NT2/D1 (cell line): ENCODE measurements around the gene AP3B1.

Experiments used
- DNase-seq: peaks from one replicate; pipeline ENCODE4 v3.0.0-alpha.2; 2011; ENCODE audit warnings: low read depth, low spot score
- H3K27me3 ChIP-seq: 2 replicates; pipeline ENCODE4 v1.6.0; 2011; ENCODE audit warnings: mild to moderate bottlenecking; ENCODE audit not compliant: insufficient read length, insufficient read depth
- H3K36me3 ChIP-seq: 2 replicates; pipeline ENCODE4 v1.6.1; 2011; ENCODE audit warnings: mild to moderate bottlenecking, low read length, mixed read lengths; ENCODE audit not compliant: insufficient read depth, insufficient read length
- H3K4me1 ChIP-seq: 2 replicates; pipeline ENCODE4 v1.5.1; 2011; ENCODE audit not compliant: insufficient read depth, insufficient read length
- H3K4me3 ChIP-seq: 2 replicates; pipeline ENCODE4 v1.5.1; 2011; ENCODE audit warnings: low read depth; ENCODE audit not compliant: insufficient read length
- H3K9ac ChIP-seq: 2 replicates; pipeline ENCODE4 v1.6.0; 2011; ENCODE audit warnings: low read depth; ENCODE audit not compliant: insufficient read length
- H3K9me3 ChIP-seq: 2 replicates; pipeline ENCODE4 v1.5.1; 2011; ENCODE audit warnings: mild to moderate bottlenecking, low read length; ENCODE audit not compliant: insufficient read depth
- SUZ12 ChIP-seq: IDR thresholded peaks from 2 replicates; pipeline ENCODE4 v1.6.1; 2011; ENCODE audit not compliant: insufficient read length, insufficient read depth; ENCODE audit errors: extremely low read depth
- YY1 ChIP-seq: IDR thresholded peaks from 2 replicates; pipeline ENCODE4 v1.6.1; 2011; ENCODE audit not compliant: insufficient read length, insufficient read depth
- ZNF274 ChIP-seq: IDR thresholded peaks from 2 replicates; pipeline ENCODE4 v1.6.1; 2011; ENCODE audit warnings: mild to moderate bottlenecking, low read depth, low read length

Gene AP3B1

DNA sequence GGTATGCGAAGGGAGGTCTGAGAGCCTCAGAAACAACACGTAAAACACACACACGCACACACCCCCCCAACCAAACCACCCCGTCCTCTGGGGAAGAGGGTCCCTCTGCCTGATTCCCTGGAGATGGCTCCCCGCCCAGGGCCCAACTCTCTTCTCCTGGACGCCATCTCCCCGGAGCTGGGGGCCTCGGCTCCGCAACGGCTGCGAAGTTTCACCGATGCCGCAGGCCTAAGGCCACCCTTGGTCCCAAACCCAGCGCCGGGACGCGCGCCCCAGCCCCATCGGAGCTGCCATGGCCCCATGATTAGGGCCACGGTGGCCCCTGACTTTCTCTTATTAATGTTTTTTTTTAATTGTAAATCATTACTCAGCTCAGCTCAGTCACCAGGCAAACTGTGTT lies 337.0 kb downstream of the AP3B1 start:
- H3K9ac ChIP-seq: peak overlapping the region; percentile 50
- H3K4me1 ChIP-seq: peaks cover 7% of the 10 kb centered on the region
- H3K27me3 ChIP-seq: peaks cover 82% of the 10 kb centered on the region
- peak overlapping the region; percentile 18 for H3K4me3 ChIP-seq
- DNase-seq: no peak
- H3K9me3 ChIP-seq: no peaks in the 10 kb centered on the region
- TF ChIP-seq ZNF274 (no peak), YY1 (no peak), SUZ12 (no peak)
- H3K36me3 ChIP-seq: no peaks in the 10 kb centered on the region

DNA sequence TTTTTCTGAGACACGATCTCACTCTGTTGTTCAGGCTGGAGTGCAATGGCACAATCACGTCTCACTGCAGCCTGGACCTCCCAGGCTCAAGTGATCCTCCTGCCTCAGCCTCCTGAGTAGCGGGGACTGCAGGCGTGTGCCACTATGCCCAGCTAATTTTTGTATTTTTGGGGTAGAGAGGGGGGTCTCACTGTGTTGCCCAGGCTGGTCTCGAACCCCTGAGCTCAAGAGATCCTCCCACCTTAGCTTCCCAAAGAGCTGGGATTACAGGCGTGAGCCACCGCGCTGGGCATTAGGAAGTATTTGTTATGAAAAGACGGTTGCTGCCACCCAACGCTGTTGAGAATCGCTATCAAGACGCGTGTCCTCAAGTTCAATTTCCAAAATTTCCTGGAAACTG lies 337.4 kb downstream of the AP3B1 start:
- no peak for DNase-seq
- no peaks in the 10 kb centered on the region for H3K36me3 ChIP-seq
- peaks cover 7% of the 10 kb centered on the region for H3K4me1 ChIP-seq
- TF ChIP-seq SUZ12 (no peak), YY1 (no peak), ZNF274 (no peak)
- H3K27me3 ChIP-seq: peaks cover 82% of the 10 kb centered on the region
- H3K4me3 ChIP-seq: peak overlapping the region; percentile 18
- peak overlapping the region; percentile 50 for H3K9ac ChIP-seq
- H3K9me3 ChIP-seq: no peaks in the 10 kb centered on the region

DNA sequence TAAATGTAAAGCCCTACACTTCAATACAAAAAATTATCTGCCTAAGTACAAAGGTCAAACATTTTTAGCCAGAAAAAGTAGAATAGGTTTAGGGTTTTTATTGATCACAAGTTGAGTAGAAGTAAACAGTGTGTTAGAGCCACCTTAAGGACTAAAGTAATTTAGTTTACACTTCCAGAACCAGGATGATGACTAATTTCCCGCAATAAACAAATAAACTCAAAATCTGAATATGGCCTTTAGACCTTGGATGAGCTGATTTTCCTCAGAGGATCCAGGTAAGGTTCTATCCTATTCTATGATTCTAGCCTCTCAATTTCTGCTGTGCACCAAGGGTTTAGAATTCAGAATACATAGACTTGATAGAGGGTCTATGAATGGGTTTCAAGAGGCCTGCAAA lies 338.9 kb downstream of the AP3B1 start:
- H3K4me1 ChIP-seq: peaks cover 7% of the 10 kb centered on the region
- H3K9me3 ChIP-seq: no peaks in the 10 kb centered on the region
- TF ChIP-seq ZNF274 (no peak), YY1 (no peak), SUZ12 (no peak)
- H3K4me3 ChIP-seq: no peak overlapping the region
- H3K27me3 ChIP-seq: peaks cover 81% of the 10 kb centered on the region
- DNase-seq: no peak
- no peak overlapping the region for H3K9ac ChIP-seq
- H3K36me3 ChIP-seq: no peaks in the 10 kb centered on the region

GRCh38 chr5:77953374-77953773 lies 341.1 kb downstream of the AP3B1 start:
- H3K4me3 ChIP-seq: no peak overlapping the region
- H3K9me3 ChIP-seq: no peaks in the 10 kb centered on the region
- no peak for TF ChIP-seq SUZ12
- TF ChIP-seq ZNF274: no peak
- no peak for TF ChIP-seq YY1
- H3K27me3 ChIP-seq: peaks cover 67% of the 10 kb centered on the region
- H3K36me3 ChIP-seq: no peaks in the 10 kb centered on the region
- no peak for DNase-seq
- peaks cover 3% of the 10 kb centered on the region for H3K4me1 ChIP-seq
- H3K9ac ChIP-seq: no peak overlapping the region

DNA sequence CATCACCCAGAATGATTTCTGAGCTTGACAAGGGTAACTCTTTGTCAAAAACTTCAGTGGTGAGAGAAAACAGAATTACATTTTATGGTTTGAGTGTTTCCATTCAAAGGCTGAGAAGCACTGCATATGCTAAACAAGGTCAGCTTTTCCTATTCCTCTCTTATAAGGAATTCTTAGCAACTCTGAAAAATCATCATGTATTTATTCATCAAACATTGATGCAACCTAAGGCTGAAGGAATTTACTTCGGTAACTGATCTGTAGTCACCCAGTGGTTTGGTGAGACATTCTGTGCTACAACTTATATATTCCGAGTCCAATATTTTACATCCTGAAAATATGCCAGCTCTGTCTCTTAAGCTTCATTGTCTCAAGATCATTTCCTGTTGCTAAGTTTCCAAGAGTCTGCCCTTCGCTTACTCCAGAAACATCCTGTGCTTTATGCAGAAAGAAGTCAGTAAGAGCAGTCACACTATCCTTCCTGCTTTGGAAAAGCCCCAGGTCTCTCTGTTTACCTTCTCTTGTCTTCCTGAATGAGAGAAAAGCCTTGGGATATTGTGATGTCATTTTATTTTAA lies 341.8 kb downstream of the AP3B1 start:
- TF ChIP-seq SUZ12 (no peak), YY1 (no peak), ZNF274 (no peak)
- H3K9me3 ChIP-seq: no peaks in the 10 kb centered on the region
- no peak overlapping the region for H3K9ac ChIP-seq
- H3K27me3 ChIP-seq: peaks cover 60% of the 10 kb centered on the region
- H3K36me3 ChIP-seq: no peaks in the 10 kb centered on the region
- DNase-seq: no peak
- peaks cover 3% of the 10 kb centered on the region for H3K4me1 ChIP-seq
- H3K4me3 ChIP-seq: no peak overlapping the region
